ENCODE data around the gene SUPT5H.

DNA sequence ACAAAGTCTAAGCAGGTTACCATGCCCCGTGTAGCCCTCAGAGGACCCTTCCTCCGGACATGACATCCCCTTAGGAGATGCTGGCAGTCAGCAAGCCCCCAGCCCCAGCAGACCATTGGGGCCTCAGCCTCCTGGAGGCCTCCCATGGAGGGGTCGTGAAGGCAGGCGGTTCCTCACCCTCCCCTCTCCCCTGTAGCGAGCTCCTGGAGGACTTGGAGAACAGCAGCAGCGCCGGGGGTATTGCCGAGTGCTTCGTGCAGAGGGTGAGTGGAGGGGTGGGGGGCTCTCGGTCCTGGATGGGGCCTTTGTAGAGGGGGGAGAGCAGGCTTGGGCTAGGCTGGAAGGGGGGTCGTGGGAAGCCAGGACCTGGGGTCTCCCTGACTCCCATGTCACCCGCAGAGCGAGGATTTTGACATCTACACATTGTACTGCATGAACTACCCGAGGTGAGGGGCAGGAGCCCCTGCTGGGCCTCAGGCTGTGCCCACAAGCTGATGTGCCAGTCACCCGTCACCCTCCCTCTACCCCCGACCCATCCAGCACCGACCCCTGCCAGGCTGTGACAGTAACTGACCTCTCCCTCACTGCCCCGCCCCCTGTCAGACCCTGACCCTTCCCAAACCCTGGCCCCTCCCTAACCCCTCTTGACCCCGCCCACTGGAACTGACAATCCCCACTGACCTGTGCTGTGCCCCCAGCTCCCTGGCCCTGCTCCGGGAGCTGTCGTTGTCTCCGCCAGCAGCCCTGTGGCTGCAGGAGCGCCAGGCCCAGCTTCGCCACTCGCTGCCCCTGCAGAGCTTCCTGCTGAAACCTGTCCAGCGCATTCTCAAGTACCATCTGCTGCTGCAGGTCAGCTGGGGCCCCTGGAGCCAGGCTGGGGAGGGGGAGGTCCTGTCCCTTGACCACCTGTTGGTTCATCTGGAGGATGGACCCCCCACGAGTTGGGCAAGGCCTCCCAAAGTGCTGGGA, 28.9 kb upstream of the SUPT5H start:
- TF ChIP-seq, protein P1, sequence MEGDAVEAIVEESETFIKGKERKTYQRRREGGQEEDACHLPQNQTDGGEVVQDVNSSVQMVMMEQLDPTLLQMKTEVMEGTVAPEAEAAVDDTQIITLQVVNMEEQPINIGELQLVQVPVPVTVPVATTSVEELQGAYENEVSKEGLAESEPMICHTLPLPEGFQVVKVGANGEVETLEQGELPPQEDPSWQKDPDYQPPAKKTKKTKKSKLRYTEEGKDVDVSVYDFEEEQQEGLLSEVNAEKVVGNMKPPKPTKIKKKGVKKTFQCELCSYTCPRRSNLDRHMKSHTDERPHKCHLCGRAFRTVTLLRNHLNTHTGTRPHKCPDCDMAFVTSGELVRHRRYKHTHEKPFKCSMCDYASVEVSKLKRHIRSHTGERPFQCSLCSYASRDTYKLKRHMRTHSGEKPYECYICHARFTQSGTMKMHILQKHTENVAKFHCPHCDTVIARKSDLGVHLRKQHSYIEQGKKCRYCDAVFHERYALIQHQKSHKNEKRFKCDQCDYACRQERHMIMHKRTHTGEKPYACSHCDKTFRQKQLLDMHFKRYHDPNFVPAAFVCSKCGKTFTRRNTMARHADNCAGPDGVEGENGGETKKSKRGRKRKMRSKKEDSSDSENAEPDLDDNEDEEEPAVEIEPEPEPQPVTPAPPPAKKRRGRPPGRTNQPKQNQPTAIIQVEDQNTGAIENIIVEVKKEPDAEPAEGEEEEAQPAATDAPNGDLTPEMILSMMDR (IDR thresholded peaks at IDR 0.05), result no peak
- no peak for TF ChIP-seq POLR2A (IDR thresholded peaks at IDR 0.05; ENCODE audit: low read depth)
